Kidney tubule cell (primary cell): ENCODE results near the gene PSMG2.
"Not testable (repeated sequence)": the region's sequence is repeated elsewhere in the genome, so short reads cannot be mapped to it uniquely, and the experiment has no call there.

ENCODE experiments used
- DNase-seq: peaks from one replicate; pipeline ENCODE4 v3.0.0-alpha.2; 2018; ENCODE audit warnings: low spot score

The PSMG2 gene

GRCh38 chr18:12722731-12723130 lies 19.9 kb downstream of the PSMG2 start:
- no peak for DNase-seq

DNA sequence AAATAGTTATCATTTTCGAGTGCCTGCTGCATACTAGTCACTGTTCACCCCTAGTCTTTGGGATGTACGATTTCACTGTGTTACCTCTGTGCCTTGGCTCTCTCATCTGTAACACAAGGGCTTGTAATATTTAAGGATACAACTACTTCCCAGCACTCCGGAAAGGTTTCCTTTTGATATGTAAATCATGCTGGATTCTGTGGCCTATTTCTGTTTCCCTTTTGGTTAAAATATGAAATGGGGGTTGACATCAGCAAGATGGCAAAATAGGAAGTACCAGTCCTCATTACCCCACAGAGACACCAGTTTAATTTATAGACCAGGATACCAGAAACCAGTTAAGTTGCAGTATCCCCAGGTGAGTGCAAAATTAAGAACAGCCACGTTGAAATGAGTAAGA lies 23.5 kb downstream of the PSMG2 start:
- no peak for DNase-seq

GRCh38 chr18:12726774-12727550 lies 24.1 kb downstream of the PSMG2 start:
- peak; percentile 67 for DNase-seq

- no peak for DNase-seq
These were observed 34.5 kb downstream of the PSMG2 start for GRCh38 chr18:12737243-12737902.

- peak; percentile 39 for DNase-seq
These were observed 38.5 kb downstream of the PSMG2 start for GRCh38 chr18:12741351-12741750.

- peak; percentile 73 for DNase-seq
These were observed 39.6 kb downstream of the PSMG2 start for GRCh38 chr18:12742453-12742852.

DNA sequence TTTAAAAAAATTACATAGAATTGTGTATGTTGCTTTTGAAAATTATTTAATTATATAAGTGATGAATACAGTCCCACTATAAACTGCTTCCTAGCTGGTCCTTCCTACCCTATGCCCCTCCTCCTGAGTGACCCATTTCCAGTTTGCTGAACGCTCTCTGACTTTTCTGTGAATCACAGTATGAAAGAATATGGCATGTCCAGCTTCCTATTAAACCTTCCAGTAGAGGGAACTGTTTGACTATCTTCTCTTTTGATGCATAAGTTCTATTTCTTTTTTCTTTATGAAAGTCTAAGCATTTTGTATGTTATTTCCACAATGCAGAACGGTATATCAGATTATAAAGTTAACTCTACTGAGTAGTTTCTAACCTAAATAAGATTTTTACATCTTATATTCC lies 41.3 kb downstream of the PSMG2 start:
- DNase-seq: peak; percentile 71

DNA sequence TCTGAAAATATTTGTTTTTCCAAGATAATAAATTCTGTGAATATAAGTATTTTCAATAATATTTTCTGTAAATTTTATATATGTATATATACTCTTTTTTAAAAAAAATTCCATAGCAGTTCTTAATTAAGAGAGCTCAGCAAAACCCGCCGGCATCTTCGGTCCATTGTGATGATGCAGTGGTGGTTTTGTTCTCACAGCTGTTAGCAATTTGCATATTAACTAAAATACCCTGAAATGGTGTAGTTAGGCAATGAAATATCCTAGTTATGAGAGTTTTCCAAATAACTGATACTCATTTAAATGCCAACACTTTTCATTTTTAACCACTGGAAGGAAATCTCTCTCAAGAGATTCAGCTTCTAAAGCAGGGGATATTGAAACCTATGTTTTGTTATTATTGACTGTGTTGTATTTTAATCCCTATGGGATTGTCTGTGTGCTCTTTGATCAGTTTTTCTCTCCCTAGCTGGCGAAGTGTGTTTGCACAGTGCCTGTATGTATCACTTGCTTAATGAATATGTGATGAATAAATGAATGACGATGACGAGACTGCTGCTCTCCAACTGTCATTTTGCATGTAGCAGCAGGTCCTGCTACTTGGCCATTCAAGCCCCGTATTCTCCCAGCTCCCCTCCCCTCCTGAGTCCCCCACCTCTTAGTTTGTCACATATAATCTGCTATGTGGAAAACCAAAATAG lies 42.4 kb downstream of the PSMG2 start:
- no peak for DNase-seq

- no peak for DNase-seq
These were observed 44.9 kb downstream of the PSMG2 start for GRCh38 chr18:12747530-12748315.

GRCh38 chr18:12748671-12749070 lies 45.8 kb downstream of the PSMG2 start:
- DNase-seq: no peak

- no peak for DNase-seq
These were observed 46.3 kb downstream of the PSMG2 start for GRCh38 chr18:12749121-12749520.

DNA sequence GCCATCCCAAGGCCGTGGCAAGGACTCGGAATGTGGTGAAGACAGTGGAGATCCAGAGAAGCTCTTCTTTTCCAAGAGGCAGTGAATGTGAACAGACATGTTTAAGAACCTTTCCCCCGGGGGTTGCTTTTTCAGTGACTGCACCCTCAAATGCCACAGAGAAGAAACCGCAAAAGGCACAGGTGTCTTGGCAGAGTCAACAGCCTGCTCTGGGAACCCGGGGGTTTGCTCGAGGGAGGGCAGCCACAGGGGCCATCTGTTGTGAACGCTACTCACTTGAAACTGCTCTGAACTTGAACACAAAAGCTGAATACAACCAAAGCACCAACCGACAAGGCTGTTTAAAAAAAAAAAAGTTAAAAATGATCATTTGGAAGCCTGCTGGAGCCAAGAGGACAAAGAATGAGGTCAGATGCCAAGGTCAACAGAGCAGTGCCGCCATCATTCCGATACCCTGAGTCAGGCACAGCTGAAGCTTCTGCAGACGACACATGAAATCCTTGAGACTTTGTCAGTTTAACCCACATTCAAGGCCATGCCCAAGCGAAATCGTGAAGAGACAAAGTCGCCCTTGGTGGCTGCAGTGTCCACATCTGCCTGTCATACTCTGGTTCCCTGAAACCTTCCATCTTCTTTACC lies 47.4 kb downstream of the PSMG2 start:
- DNase-seq: peak; percentile 8

GRCh38 chr18:12750715-12751502 lies 48.1 kb downstream of the PSMG2 start:
- DNase-seq: no peak

DNA sequence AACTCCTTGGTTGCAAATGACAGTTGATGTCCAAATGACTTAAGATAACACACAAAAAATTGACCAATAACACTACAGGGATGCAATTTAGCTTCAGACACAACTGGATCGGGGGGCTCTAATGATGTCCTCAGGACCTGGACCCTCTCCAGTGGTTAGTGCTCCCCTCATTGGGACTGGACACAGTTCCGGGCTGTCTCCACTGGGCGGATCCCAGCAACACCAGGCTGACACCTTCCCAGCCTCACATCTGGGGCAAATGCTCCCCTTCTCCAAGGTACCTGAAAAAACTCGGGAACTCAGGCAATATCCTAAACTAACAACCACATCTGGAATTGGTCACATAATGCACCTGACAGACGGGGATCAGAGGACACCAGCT lies 48.7 kb downstream of the PSMG2 start:
- DNase-seq: no peak

DNA sequence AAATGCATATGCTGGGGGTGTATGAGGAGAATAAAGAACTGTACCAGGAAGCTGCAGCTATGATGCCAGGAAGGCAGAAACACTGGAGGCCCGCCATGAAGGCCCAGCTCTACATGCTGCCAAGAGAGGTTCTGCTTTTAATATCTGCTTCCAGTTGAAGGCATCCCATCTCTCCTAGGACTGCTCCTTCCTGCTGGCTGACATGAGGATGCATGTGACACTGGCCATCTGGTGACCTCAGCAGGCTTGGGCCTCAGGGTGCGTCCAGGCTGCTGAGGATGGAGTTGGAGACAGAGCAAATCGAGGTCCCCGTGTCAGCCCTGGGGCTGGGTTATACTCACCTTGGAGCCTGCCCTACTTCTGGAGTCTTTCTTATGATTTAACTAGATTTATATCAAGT lies 49.0 kb downstream of the PSMG2 start:
- no peak for DNase-seq

GRCh38 chr18:12754511-12754910 lies 51.7 kb downstream of the PSMG2 start:
- no peak for DNase-seq

DNA sequence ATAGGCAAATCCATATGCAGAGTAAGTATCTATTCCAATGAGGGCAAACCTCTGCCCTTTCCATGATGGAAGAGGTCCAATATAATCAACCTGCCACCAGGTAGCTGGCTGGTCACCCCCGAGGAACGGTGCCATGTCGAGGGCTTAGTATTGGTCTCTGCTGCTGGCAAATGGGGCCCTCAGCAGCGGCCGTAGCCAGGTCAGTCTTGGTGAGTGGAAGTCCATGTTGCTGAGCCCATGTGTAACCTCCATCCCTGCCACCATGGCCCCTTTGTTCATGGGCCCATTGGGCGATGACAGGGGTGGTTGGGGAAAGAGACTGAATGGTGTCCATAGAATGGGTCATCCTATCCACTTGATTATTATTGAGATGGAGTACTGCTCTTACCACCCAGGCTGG lies 52.8 kb downstream of the PSMG2 start:
- not testable (repeated sequence) for DNase-seq

GRCh38 chr18:12756619-12757239 lies 53.9 kb downstream of the PSMG2 start:
- not testable (repeated sequence) for DNase-seq

- not testable (repeated sequence) for DNase-seq
These were observed 55.7 kb downstream of the PSMG2 start for GRCh38 chr18:12758566-12758965.

DNA sequence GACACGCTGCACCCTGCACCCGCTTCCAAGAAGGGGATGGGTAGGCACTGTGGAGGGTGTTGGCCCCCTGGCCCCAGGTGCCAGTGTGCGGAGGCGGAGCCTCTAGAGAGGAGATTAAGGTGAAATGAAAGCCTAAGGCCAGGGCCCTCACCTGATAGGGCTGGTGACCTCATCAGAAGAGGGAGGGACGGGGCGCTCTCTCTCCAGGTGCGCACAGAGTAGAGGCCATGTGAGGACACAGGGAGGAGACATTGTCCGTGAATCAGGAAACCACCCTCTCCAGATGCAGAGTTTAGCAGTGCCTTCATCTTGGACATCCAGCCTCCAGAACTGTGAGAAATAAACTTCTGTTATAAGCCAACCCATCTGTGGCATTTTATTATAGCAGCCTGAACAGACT lies 62.3 kb downstream of the PSMG2 start:
- no peak for DNase-seq

DNA sequence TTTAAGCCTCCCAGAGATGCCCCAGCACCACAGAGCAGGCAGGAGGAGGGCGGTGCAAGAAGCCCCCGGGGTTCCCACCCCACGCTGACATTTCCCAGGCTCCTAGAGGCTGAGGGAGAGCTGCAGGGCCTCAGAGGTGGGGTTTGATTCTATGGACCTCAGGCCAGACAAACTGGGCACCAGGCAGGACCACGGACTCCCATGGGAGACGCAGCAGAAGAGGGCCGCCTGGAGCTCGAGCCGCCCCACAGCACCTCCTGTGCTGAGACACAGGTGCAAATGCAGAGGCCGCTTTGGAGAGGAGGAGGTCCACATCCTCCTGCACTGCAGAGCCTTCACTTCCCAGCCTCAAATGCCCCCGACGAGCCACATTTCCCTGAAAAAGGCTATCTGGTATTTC lies 62.7 kb downstream of the PSMG2 start:
- no peak for DNase-seq
